ENCODE results near the gene ZNF276.
"Not testable (repeated sequence)": the region's sequence is repeated elsewhere in the genome, so short reads cannot be mapped to it uniquely, and the experiment has no call there.

The ZNF276 gene

DNA sequence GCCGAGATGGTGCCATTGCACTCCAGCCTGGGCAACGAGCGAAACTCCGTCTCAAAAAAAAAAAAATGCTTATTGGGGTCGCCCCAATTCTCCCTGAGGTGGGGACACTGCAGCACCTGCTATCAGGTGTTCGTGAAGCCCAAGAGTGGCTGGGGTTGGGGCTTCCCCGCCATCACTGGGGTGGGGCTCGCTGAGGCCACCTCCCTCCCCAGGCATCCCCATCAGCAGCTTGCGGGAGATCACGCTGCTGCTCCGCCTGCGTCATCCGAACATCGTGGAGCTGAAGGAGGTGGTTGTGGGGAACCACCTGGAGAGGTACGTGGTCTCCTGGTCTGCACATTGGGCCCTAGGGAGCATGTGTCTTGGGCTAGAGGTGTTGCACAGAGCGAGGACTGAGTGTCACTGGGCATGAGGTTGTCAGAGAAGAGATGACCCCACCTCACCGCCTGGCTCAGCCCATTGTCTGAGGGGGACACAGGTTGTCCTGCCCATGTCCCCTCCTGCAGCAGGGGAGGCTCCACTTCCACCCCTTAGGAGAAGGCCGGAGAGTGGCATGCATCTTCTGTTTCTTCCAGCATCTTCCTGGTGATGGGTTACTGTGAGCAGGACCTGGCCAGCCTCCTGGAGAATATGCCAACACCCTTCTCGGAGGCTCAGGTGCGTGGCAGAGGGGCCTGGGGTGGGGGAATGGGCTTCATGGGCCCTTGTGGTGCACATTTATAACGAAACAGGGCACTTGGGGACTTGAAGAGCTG is 29.9 kb upstream of the ZNF276 start:
- H3K36me3 ChIP-seq: peaks cover 26% of the 10 kb centered on the region
- peaks cover 8 to 10% of the 10 kb centered on the region in 2 experiments for H3K4me1 ChIP-seq (ENCODE audit: control insufficient read depth in 1 of 2, insufficient read depth in 1 of 2, low read depth in 1 of 2, low read length in 1 of 2)
- TF ChIP-seq CTCF (IDR thresholded peaks at IDR 0.05): no peak

DNA sequence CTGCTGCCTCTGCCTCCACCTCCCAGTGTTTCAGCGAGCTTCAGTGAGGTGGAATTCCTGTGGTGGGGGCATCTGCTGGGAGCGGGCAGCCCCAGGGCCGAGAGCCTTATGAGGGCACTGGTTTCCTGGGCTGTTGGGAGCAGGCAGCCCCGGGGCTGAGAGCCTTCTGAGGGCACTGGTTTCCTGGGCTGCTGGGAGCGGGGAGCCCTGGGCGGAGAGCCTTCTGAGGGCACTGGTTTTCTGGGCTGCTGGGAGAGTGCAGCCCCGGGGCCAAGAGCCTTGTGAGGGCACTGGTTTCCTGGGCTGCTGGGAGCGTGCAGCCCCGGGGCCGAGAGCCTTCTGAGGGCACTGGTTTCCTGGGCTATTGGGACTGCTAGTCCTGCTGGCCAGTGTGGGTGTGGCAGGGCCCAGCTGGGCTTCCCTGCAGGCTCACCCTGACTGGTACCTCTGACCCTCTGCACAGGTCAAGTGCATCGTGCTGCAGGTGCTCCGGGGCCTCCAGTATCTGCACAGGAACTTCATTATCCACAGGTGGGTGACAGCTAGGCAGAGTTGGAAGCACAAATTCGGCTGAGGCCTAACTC is 29.3 kb upstream of the ZNF276 start:
- no peaks in the 10 kb centered on the region for H3K9me3 ChIP-seq
- H3K36me3 ChIP-seq: peaks cover 31% of the 10 kb centered on the region
- TF ChIP-seq CTCF (IDR thresholded peaks at IDR 0.05): no peak
- H3K4me1 ChIP-seq (ENCODE audit: control insufficient read depth in 1 of 2, insufficient read depth in 1 of 2, low read depth in 1 of 2, low read length in 1 of 2): peaks cover 7 to 8% of the 10 kb centered on the region in 2 experiments
- H3K27me3 ChIP-seq: no peaks in the 10 kb centered on the region
- no peak overlapping the region for H3K4me3 ChIP-seq (ENCODE audit: low read depth in 1 of 2, low read length in 1 of 2)
- H3K27ac ChIP-seq: no peak overlapping the region

More for the DNA sequence above, 29.9 kb upstream of the ZNF276 start:
- Histone ChIP-seq H3K4me3 (ENCODE audit: low read depth in 1 of 2, low read length in 1 of 2) (no peak overlapping the region), H3K27me3 (no peaks in the 10 kb centered on the region), H3K27ac (no peak overlapping the region), H3K9me3 (no peaks in the 10 kb centered on the region)

- Histone ChIP-seq H3K4me1 (ENCODE audit: control insufficient read depth in 1 of 2, insufficient read depth in 1 of 2, low read depth in 1 of 2, low read length in 1 of 2) (no peaks in the 10 kb centered on the region), H3K27ac (no peak overlapping the region), H3K27me3 (no peaks in the 10 kb centered on the region), H3K4me3 (ENCODE audit: low read depth in 1 of 2, low read length in 1 of 2) (no peak overlapping the region), H3K36me3 (peaks cover 42% of the 10 kb centered on the region), H3K9me3 (no peaks in the 10 kb centered on the region)
- TF ChIP-seq CTCF (IDR thresholded peaks at IDR 0.05): no peak
Observed at GRCh38 chr16:89693289-89693731, 28.0 kb upstream of the ZNF276 start.

DNA sequence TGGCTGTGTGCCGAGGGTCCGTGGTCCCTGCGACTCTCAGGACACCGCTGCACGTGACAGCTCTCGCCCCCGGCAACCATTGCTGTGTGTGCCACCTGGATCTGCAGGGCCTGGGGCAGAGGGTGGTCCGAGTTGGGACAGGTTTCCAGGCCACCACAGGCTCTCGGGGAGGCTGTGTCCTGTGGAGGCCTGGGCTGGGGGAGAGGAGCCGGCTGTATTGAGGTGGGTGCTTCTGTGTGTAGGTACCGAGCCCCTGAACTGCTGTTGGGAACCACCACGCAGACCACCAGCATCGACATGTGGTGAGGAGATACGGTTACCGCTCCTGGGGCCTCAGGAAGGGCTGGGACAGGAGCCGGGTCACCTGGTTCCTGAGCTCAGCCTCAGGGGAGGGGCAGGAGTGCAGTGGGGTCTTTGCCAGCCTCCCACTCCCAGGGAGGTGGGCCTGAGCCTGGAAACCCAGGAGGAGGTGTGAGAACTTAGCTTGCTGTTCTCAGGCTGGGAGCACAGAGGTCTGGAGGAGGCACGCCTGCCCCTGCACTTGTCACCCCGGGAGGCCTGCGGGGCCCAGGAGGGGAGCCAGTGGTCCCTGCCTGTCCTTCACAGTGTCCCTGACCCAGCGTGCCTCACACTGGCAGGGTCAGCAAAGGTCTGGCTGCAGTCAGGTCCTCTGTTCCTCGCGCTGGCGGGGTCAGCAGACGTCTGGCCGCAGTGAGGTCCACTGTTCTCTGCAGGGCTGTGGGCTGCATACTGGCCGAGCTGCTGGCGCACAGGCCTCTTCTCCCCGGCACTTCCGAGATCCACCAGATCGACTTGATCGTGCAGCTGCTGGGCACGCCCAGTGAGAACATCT is 27.2 kb upstream of the ZNF276 start:
- H3K27me3 ChIP-seq: no peaks in the 10 kb centered on the region
- H3K27ac ChIP-seq: no peak overlapping the region
- H3K36me3 ChIP-seq: peaks cover 42% of the 10 kb centered on the region
- no peaks in the 10 kb centered on the region for H3K4me1 ChIP-seq (ENCODE audit: control insufficient read depth in 1 of 2, insufficient read depth in 1 of 2, low read depth in 1 of 2, low read length in 1 of 2)
- TF ChIP-seq CTCF (IDR thresholded peaks at IDR 0.05): no peak
- H3K4me3 ChIP-seq (ENCODE audit: low read depth in 1 of 2, low read length in 1 of 2): no peak overlapping the region
- no peaks in the 10 kb centered on the region for H3K9me3 ChIP-seq

- peaks cover 42% of the 10 kb centered on the region for H3K36me3 ChIP-seq
- not testable (repeated sequence) for H3K27ac ChIP-seq; H3K4me1 ChIP-seq (ENCODE audit: control insufficient read depth in 1 of 2, insufficient read depth in 1 of 2, low read depth in 1 of 2, low read length in 1 of 2); H3K4me3 ChIP-seq (ENCODE audit: low read depth in 1 of 2, low read length in 1 of 2); H3K9me3 ChIP-seq; H3K27me3 ChIP-seq
Observed at GRCh38 chr16:89694784-89695085, 26.6 kb upstream of the ZNF276 start.
